AG04450 (cell line): Measurements from ENCODE around the gene ECSCR. TPM values are rescaled to one million over a fixed set of nuclear protein-coding genes. Genes with fewer than 3 reads are reported as not detected.
A peak's percentile ranks its signal among the peaks of the same experiment; 100 is the strongest.

Experiments used
- CTCF ChIA-PET: fragments of 300-600, 350-600 bp; formaldehyde crosslinking; extraction: SDS; loops from one replicate; lab custom pipeline; 2022; ENCODE audit warnings: antibody characterized with exemption, inconsistent platforms; lab: Charles Lee
- POLR2A ChIA-PET: fragments of 350-600 bp; formaldehyde crosslinking; extraction: SDS; loops from one replicate; lab custom pipeline; 2021; ENCODE audit warnings: antibody characterized with exemption, inconsistent platforms; lab: Yijun Ruan, JAX
- DNase-seq: peaks from one replicate; pipeline ENCODE4 v3.0.0-alpha.2; 2011; ENCODE audit warnings: low read depth, low spot score
- H3K27ac ChIP-seq: one replicate; pipeline ENCODE4 v1.5.1; 2012; ENCODE audit warnings: low read depth, low read length, control low read depth
- H3K27me3 ChIP-seq: one replicate; pipeline ENCODE4 v1.6.0; 2012; ENCODE audit warnings: low read length; ENCODE audit not compliant: control insufficient read depth, insufficient read depth
- H3K4me3 ChIP-seq: 2 replicates; pipeline ENCODE4 v1.5.1; 2011; ENCODE audit warnings: mild to moderate bottlenecking, low read depth, low read length, control low read depth
- H3K9me3 ChIP-seq: 2 replicates; pipeline ENCODE4 v1.5.1; 2012; ENCODE audit warnings: low read length; ENCODE audit not compliant: control insufficient read depth, insufficient read depth
- CTCF ChIP-seq: IDR thresholded peaks from 2 replicates; pipeline ENCODE4 v1.5.1; 2011; ENCODE audit warnings: low read depth, low read length, control low read depth, inconsistent platforms
- polyA plus RNA-seq: library from polyadenylated mRNA; depleted of rRNA; stranded (reverse); fragments of >200 nt; gene quantifications from 2 replicates; pipeline ENCODE4 v1.2.3, GENCODE V29; 2011

ECSCR gene
- polyA plus RNA-seq, 1 experiment, result 0.82 TPM

- Histone ChIP-seq H3K9me3 (no peaks in the 10 kb centered on the region), H3K4me3 (peak overlapping the region; percentile 33; the same call in 1 of the 2 replicates), H3K27me3 (no peaks in the 10 kb centered on the region), H3K27ac (peak overlapping the region; percentile 97)
- ChIA-PET CTCF (interaction anchor here (1.3 to 1.8 kb wide), 2 partner anchors 11 to 19 kb away, joined by 3 to 6 read pairs; no protein-coding TSS in a partner anchor), POLR2A (interaction anchor here (1.3 kb wide), 1 partner anchor 62 kb away, joined by 3 read pairs; the partner anchor contains the start of gene PAIP2)
- no peak for DNase-seq
- no peak for TF ChIP-seq CTCF
Measured at GRCh38 chr5:139404484-139404840, 58.1 kb downstream of the ECSCR start.

GRCh38 chr5:139403787-139404483 is 58.6 kb downstream of the ECSCR start, which contains the start of gene SPATA24:
Gene SPATA24 (minus strand): TSS chr5:139404089. CDS start chr5:139404060, 29 bp downstream.
- POLR2A ChIA-PET, result interaction anchor here (0.7 to 1.3 kb wide), 2 partner anchors 62 to 111 kb away, joined by 3 to 6 read pairs; partner anchors contain the start of genes MATR3 and PAIP2
- Histone ChIP-seq H3K4me3 (peak within 1 kb of the TSS; percentile 71), H3K27ac (peak within 1 kb of the TSS; percentile 97), H3K27me3 (no peaks in the 10 kb centered on the region), H3K9me3 (no peaks in the 10 kb centered on the region)
- TF ChIP-seq CTCF, result no peak
- CTCF ChIA-PET, result interaction anchor here (0.7 to 1.8 kb wide), 3 partner anchors 10 to 62 kb away, joined by 3 to 6 read pairs (median 3); no protein-coding TSS in a partner anchor
- peak; percentile 93 for DNase-seq

GRCh38 chr5:139403418-139403786 is 59.1 kb downstream of the ECSCR start:
- DNase-seq, result no peak
- no peak for TF ChIP-seq CTCF
- ChIA-PET CTCF (interaction anchor here (0.7 to 1.8 kb wide), 4 partner anchors 10 to 810 kb away, joined by 3 to 6 read pairs (median 3); no protein-coding TSS in a partner anchor), POLR2A (interaction anchor here (0.7 to 1.3 kb wide), 2 partner anchors 61 to 110 kb away, joined by 3 to 6 read pairs; partner anchors contain the start of genes MATR3 and PAIP2)
- Histone ChIP-seq H3K4me3 (peak overlapping the region; percentile 71), H3K9me3 (no peaks in the 10 kb centered on the region), H3K27ac (peak overlapping the region; percentile 97), H3K27me3 (no peaks in the 10 kb centered on the region)

- H3K27me3 ChIP-seq, result no peaks in the 10 kb centered on the region
- no peak overlapping the region for H3K27ac ChIP-seq
- H3K4me3 ChIP-seq, result no peak overlapping the region
- CTCF ChIA-PET, result interaction anchor here (0.7 to 1.8 kb wide), 4 partner anchors 9 to 809 kb away, joined by 3 to 6 read pairs (median 4); no protein-coding TSS in a partner anchor
- no peak; the same call in 1 of the 2 replicates for TF ChIP-seq CTCF
- no peak for DNase-seq
- POLR2A ChIA-PET, result no interaction called here
- H3K9me3 ChIP-seq, result no peaks in the 10 kb centered on the region
Measured at GRCh38 chr5:139402561-139403158, 59.9 kb downstream of the ECSCR start.
